Measurements from ENCODE around the gene PXDC1.
"Not testable (repeated sequence)": the region's sequence is repeated elsewhere in the genome, so short reads cannot be mapped to it uniquely, and the experiment has no call there.

PXDC1 gene

GRCh38 chr6:3764516-3765335 is 13.2 kb upstream of the PXDC1 start:
- in situ Hi-C loops (cut with MboI; ENCODE audit: low sequenced_read_pairs): no loop called here

DNA sequence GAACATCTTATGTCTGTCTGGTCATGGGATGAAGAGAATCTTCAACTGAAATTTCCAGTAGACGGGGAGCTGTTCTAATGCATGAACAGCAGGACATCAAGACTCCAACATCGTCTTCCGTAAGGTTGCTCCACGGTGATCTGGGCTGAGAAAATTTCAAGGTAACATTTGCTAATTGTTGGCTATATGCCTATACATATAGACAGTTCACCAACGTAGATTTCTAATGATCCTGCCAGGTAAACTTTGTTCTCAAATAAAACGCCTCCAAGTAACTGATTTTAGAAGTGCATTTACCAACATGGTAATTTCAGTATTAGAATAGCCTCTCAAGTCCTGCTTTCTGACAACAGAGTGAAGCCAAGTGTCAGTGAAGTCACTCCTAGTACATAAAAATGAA is 11.3 kb upstream of the PXDC1 start:
- in situ Hi-C loops (cut with MboI; ENCODE audit: low sequenced_read_pairs): no loop called here

- in situ Hi-C loops (cut with MboI; ENCODE audit: low sequenced_read_pairs): no loop called here
Measured at GRCh38 chr6:3762359-3762758, 10.8 kb upstream of the PXDC1 start.

DNA sequence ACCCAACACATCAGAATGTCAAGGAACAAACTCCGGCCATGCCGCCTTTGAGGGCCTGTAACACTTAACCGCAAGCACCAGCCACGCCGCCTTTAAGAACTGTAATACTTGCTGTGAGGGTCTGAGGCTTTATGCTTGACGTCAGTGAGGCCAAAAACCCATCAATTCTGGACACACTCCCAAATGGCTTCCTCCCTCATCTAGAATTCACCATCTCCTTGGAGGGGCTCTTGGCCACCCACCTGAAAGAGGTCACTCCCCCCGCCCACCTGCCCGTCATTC is 10.4 kb upstream of the PXDC1 start:
- in situ Hi-C loops (cut with MboI; ENCODE audit: low sequenced_read_pairs): no loop called here

DNA sequence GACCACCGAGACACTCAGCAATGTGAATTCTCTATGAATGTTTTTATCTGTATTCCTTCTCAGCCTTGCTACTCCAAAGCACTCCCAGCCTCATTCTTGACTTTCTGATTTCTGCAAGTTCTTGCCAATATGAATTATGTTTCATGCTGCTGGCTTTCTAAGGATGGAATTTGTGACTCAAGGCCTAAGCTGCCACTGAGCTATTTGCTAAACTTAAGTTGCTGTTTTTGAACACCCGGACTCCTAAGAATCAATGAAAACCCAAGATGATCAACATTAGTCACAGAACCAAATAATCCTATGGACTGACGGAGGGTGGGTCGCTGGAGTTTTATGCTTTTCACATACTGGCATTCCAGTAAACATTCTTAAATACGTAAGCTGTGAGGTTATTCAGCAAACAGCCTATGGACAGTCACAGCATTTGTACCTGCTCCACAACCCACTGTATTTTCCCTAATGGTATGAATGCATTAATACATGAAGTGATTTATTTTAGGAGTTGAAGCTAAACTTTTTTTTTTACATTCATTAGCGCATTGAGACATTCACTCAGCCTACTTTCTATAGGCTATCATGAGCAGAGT is 8.2 kb upstream of the PXDC1 start:
- in situ Hi-C loops (cut with MboI; ENCODE audit: low sequenced_read_pairs): no loop called here

- in situ Hi-C loops (cut with MboI; ENCODE audit: low sequenced_read_pairs): no loop called here
Measured at GRCh38 chr6:3758842-3759144, 7.3 kb upstream of the PXDC1 start.

GRCh38 chr6:3757998-3758841 is 6.7 kb upstream of the PXDC1 start:
- in situ Hi-C loops (cut with MboI; ENCODE audit: low sequenced_read_pairs): not testable (repeated sequence)

DNA sequence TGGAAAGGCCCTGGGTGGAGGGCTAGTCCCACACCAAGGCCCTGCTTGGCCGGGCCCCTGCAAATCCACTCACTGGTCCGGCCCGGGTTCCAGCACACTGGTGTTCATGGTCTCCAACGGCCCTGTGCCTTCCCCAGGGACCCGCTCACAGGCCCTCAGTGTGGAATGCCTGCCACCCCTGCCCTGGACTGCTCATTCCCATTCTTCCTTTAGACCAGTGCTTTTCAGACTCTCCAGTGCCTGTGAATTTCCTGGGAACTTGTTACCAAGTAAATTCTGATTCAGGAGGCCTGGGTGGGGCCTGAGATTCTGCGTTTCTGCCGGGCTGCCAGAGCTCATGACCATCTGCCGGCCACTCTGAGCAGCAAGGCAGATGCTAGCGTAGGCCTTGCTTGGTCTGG is 5.7 kb upstream of the PXDC1 start:
- in situ Hi-C loops (cut with MboI; ENCODE audit: low sequenced_read_pairs): no loop called here

DNA sequence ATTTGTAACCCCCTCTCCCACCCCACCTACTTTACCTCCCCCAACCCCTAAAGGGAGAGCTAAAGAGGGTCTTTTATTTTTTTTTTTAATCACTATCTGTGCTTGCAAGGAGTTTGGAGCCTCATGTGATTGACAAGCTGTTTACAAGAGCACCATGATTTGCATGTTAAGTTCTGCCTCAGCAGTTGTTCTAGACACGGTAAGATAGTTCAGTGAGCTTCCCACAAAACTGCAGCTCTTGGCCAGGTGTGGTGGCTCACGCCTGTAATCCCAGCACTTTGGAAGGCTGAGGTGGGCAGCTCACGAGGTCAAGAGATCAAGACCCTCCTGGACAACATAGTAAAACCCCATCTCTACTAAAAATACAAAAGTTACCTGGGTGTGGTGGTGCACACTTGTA is 5.0 kb upstream of the PXDC1 start:
- in situ Hi-C loops (cut with MboI; ENCODE audit: low sequenced_read_pairs): no loop called here

DNA sequence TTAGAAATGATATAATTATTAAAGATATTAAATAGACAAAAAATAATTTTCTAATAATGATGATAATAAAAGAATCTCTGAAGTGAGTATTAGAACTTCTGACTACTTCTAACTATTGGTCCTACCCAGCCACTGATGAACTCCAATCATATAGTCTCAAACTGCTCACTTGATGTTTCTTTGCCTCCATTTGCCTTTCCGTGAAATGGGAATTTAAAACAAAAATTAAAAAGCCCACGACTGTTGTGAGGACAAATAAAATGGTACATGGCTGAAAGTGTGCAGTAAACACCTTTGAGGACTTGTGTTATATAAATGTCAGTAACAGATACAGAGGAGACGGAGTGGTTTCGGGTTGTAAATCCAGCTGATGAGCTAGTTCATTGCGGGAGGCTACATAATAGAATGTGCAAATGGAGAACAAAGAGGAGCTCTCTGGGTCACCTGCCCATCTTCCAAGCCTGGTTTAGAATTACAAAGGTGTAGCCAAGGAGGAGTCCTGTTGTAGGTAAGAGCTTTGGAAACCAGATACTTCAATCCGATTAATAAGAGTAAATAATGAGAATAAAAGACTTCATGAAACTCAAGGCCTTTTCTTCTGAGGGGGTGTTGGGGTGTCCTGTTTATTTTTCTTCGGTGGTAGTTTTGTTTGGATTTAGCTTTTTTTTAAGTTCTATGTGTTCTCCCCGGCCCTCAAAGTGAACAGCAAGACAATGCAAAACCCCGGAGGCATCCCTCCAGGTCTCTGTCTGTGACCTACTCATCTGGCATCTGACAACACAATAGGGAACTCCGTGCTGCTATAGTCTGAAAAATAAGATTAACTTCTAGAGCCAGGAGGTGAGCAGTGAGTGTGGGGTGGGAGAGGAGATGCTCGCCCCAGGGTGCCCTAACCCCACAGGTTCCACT is 4.4 kb upstream of the PXDC1 start:
- in situ Hi-C loops (cut with MboI; ENCODE audit: low sequenced_read_pairs): no loop called here

DNA sequence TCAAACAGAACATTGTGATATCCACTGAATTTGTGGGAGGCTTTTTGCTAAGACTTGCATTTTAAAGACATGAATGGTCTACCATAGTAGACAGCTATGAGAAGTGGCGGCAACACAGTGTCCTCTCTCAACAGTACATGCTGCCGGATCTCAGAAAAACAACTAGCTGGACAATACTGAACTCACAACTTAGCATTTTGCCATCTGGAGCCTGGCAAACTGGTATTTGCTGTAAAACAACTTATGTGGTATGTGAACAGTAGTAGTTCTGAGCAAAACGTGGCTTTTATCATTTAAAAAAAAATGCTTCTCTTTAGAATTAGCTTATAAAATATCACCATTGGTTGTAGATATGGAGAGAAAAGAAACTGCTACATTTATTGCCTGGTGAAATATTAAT is 3.3 kb upstream of the PXDC1 start:
- in situ Hi-C loops (cut with MboI; ENCODE audit: low sequenced_read_pairs): no loop called here

- in situ Hi-C loops (cut with MboI; ENCODE audit: low sequenced_read_pairs): not testable (repeated sequence)
Measured at GRCh38 chr6:3754032-3754725, 2.7 kb upstream of the PXDC1 start.

- in situ Hi-C loops (cut with MboI; ENCODE audit: low sequenced_read_pairs): no loop called here
Measured at GRCh38 chr6:3753228-3753835, 1.8 kb upstream of the PXDC1 start.

GRCh38 chr6:3752531-3753227 is 1.2 kb upstream of the PXDC1 start:
- in situ Hi-C loops (cut with MboI; ENCODE audit: low sequenced_read_pairs): no loop called here

GRCh38 chr6:3751730-3752530 is 417 bp upstream of the PXDC1 start:
- in situ Hi-C loops (cut with MboI; ENCODE audit: low sequenced_read_pairs): no loop called here

GRCh38 chr6:3750317-3751076 is 1.0 kb downstream of the PXDC1 start:
- in situ Hi-C loops (cut with MboI; ENCODE audit: low sequenced_read_pairs): no loop called here

- in situ Hi-C loops (cut with MboI; ENCODE audit: low sequenced_read_pairs): loop anchor here (5.0 to 25.0 kb wide), 3 partner anchors 237 to 613 kb away; no protein-coding TSS in a partner anchor
Measured at GRCh38 chr6:3749977-3750316, 1.6 kb downstream of the PXDC1 start.

All from HL-60/S4 treated with retinoic acid at 250 ng/mL for 4 days and 3 days (cell line).